HEK293T (cell line): ENCODE measurements around the gene PRDM15.

ENCODE experiments used
- BHLHE40 ChIP-seq: fragments of 450-650 bp; IDR thresholded peaks from 2 replicates; pipeline ENCODE4 v1.6.1; 2016; ENCODE audit warnings: mild to moderate bottlenecking, moderate library complexity, borderline replicate concordance
- FOXA1 ChIP-seq: fragments of 450-650 bp; IDR thresholded peaks from 2 replicates; pipeline ENCODE4 v1.6.1; 2016; ENCODE audit warnings: mild to moderate bottlenecking
- NFRKB ChIP-seq: fragments of 450-650 bp; IDR thresholded peaks from 2 replicates; pipeline ENCODE4 v1.6.1; 2016; ENCODE audit warnings: mild to moderate bottlenecking, moderate library complexity
- PKNOX1 ChIP-seq: fragments of 450-650 bp; IDR thresholded peaks from 2 replicates; pipeline ENCODE4 v1.6.1; 2016
- SP1 ChIP-seq: fragments of 450-650 bp; IDR thresholded peaks from 2 replicates; pipeline ENCODE4 v1.6.1; 2017
- SUZ12 ChIP-seq: fragments of 450-650 bp; IDR thresholded peaks from 2 replicates; pipeline ENCODE4 v1.6.1; 2016; ENCODE audit warnings: mild to moderate bottlenecking
- TARDBP ChIP-seq: fragments of 450-650 bp; IDR thresholded peaks from 2 replicates; pipeline ENCODE4 v1.6.1; 2016
- ZNF384 ChIP-seq: fragments of 450-650 bp; IDR thresholded peaks from 2 replicates; pipeline ENCODE4 v1.6.1; 2016

GRCh38 chr21:41884501-41885030, 5.4 kb upstream of the PRDM15 start:
- TF ChIP-seq FOXA1, result no peak
- TF ChIP-seq ZNF384, result no peak
- TF ChIP-seq PKNOX1, result no peak
- no peak for TF ChIP-seq BHLHE40
- TF ChIP-seq SP1, result no peak
- no peak for TF ChIP-seq SUZ12
- TF ChIP-seq NFRKB, result no peak
- no peak for TF ChIP-seq TARDBP
